D721Med (cell line): ENCODE results near the gene ZNF138.

Source experiments
- DNase-seq: peaks from one replicate; pipeline ENCODE4 v3.0.0; 2011; ENCODE audit warnings: low spot score; ENCODE audit not compliant: insufficient read length
- FAIRE-seq: peaks from 2 replicates; lab custom pipeline; 2011; peaks lifted over from hg19 to GRCh38; lab: Jason Lieb, UNC
- TF ChIP-seq, protein P1 (sequence below): IDR thresholded peaks from 2 replicates; pipeline ENCODE4 v1.5.1; 2012; ENCODE audit warnings: mild to moderate bottlenecking, control low read depth; ENCODE audit not compliant: insufficient read depth; ENCODE audit errors: missing control alignments

Gene ZNF138

DNA sequence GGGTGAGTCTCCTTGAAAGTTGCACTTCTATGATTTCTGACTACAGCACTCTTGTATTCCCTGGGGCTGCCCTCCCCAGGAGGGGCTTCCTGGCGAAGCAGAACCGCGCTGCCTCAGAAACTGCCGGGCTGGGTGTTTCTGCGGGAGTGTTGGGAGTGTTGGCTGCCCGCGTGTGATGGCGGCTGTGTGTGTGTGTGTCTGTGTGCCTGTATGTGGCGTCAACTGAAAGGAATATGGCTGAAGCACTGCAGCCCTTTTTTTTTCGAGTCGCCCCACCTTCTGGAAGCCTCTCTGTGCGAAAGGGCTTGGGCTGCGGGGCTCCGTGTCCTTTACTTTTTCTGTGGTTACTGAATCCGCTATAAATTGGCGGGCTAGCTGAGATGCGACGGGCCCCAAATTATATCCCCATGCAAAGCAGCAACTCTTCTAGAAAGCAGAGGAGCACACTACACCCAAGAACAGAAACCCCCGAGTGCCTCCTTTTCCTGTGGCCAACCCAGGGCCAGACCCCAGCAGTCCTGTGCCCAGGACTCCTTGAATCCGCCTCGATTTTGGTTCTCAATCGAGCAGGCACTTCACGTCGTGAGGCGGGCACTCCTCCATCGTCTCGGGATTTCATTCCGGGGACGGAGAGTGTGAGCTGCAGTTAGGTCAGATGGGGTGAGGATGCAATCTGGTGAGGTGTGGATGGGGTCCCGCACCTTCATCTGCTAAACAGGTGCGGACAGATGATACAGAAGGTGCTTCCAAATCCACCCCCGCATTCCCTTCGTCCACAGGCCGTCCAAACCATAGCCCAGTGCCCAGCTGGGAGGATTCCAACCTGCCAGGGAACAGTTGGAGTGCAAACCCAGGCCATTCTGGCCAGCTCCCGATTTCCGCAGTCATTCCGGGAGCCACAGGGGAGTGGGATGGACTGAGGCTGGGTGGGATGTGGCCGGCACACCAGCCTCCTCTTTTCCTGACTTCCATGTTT is 86.4 kb downstream of the ZNF138 start:
- FAIRE-seq (no peak), DNase-seq (peak; percentile 14)
- TF ChIP-seq, protein P1, sequence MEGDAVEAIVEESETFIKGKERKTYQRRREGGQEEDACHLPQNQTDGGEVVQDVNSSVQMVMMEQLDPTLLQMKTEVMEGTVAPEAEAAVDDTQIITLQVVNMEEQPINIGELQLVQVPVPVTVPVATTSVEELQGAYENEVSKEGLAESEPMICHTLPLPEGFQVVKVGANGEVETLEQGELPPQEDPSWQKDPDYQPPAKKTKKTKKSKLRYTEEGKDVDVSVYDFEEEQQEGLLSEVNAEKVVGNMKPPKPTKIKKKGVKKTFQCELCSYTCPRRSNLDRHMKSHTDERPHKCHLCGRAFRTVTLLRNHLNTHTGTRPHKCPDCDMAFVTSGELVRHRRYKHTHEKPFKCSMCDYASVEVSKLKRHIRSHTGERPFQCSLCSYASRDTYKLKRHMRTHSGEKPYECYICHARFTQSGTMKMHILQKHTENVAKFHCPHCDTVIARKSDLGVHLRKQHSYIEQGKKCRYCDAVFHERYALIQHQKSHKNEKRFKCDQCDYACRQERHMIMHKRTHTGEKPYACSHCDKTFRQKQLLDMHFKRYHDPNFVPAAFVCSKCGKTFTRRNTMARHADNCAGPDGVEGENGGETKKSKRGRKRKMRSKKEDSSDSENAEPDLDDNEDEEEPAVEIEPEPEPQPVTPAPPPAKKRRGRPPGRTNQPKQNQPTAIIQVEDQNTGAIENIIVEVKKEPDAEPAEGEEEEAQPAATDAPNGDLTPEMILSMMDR: no peak

DNA sequence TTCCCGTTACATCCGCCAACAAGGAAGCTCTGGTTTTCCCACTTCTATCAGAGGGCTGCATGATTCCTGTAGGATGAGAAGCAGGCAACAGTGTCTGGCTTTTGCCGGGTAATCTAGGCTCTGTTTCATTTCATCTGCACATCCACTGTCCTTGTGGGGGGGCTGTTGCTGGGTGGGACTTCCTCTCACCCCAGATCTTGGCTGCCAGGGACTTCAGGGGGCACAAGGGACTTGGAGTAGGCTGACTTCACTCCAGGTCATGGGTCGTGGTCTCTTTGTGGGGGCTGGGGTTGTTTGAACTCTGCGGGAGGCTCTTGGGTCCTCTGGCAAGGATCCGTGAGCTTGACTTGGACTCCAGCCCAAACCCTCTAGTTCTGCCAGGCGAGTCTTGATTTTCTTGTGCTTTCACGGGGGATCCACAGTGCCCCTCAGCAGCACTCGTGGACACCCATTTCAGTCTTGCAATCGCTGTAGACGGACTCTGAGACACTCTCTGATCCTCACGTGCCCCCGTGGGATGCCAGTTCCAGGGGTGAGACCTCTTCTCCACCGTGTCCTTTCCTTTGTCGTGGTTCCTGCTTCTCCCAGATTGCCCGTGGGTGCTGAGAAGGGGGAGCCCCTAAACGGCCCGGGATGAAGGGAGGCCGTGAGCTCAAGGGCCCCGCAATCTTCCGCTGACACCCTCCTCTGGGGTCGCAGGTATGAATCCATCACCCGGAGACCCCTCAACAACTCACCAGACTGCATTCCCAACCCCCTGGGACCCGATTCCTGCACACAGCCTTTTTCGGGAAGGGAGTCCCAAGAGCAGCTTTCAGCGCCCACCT is 87.4 kb downstream of the ZNF138 start:
- TF ChIP-seq, protein P1: no peak
- no peak for FAIRE-seq
- peak; percentile 13 for DNase-seq

DNA sequence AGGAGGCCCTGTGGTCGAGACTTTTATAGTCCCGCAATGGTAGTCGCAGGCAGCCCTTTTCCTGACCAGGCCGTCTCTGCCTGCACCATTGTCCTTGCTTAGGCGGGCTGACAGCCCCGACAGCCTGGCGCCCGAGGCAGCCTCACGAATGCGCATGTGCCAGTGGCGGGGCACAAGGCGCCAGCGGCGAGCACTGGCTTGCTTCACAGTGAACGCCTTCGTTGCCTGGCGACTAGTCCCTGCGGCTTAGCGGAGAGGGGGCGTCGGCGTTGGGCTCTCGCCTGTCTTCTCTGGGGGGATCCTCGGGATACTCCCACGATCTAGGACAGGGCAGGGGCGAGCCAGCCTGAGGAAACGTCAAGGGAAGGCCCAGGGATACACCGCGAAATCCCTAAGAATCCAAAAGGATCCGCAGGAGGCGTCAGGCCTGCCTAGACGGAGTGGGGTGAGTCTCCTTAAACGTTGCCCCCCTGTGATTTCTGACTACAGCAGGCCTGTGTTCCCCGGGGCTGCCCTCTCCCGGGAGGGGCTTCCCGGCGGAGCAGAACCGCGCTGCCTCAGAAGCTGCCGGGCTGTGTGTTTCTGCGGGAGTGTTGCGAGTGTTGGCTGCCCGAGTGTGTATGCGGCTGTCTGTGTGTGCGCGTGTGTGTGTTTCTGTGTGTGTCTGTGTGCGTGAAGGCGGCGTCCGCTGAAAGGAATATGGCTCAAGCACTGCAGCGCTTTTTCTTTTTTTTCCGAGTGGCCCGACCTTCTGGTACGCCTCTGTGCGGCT is 88.3 kb downstream of the ZNF138 start:
- DNase-seq: peak; percentile 6
- TF ChIP-seq, protein P1: no peak
- FAIRE-seq: no peak
